Tibial nerve (tissue), 4 donors: ENCODE measurements around the gene NUBP2.

Experiments
- CTCF ChIP-seq, 5 experiments: fragments of 200-600 bp in 3 of 5; fragments of 450-650 bp in 2 of 5; sonication (generic) in 3 of 5; IDR thresholded peaks; one replicate each; pipeline ENCODE4 v1.5.1; 2016 to 2019; ENCODE audit warnings: antibody characterized with exemption in 5 of 5, mild to moderate bottlenecking in 3 of 5, moderate library complexity in 2 of 5
- EP300 ChIP-seq, 2 donors: sonication (generic); formaldehyde crosslinking; IDR thresholded peaks; one replicate each; pipeline ENCODE4 v1.6.1; 2017; ENCODE audit warnings: antibody characterized with exemption in 2 of 2, mild to moderate bottlenecking in 1 of 2

DNA sequence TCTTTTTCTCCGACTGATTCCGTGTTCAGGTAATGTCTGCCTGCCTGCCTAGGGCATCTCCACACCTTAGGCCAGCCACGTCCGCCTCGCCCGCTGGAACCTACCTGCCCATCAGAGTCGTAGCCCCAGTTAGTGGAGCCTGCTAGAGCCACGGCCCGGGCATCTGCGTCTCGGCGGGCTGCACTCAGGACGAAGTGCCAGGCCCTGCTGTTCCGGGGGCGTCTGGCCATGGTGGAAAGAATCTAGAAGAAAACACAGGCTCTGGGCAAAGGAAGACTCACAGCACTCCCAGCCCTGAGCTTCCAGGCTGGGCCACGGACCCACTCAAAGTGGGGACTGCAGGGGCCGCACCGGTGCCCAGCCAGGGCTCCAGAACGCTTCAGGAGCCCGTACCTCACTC, 1.5 kb upstream of the NUBP2 start:
- TF ChIP-seq EP300 (IDR thresholded peaks at IDR 0.05) (no peak), CTCF (IDR thresholded peaks at IDR 0.05) (no peak)
